ENCODE data around the gene ABCB11.

Gene ABCB11

DNA sequence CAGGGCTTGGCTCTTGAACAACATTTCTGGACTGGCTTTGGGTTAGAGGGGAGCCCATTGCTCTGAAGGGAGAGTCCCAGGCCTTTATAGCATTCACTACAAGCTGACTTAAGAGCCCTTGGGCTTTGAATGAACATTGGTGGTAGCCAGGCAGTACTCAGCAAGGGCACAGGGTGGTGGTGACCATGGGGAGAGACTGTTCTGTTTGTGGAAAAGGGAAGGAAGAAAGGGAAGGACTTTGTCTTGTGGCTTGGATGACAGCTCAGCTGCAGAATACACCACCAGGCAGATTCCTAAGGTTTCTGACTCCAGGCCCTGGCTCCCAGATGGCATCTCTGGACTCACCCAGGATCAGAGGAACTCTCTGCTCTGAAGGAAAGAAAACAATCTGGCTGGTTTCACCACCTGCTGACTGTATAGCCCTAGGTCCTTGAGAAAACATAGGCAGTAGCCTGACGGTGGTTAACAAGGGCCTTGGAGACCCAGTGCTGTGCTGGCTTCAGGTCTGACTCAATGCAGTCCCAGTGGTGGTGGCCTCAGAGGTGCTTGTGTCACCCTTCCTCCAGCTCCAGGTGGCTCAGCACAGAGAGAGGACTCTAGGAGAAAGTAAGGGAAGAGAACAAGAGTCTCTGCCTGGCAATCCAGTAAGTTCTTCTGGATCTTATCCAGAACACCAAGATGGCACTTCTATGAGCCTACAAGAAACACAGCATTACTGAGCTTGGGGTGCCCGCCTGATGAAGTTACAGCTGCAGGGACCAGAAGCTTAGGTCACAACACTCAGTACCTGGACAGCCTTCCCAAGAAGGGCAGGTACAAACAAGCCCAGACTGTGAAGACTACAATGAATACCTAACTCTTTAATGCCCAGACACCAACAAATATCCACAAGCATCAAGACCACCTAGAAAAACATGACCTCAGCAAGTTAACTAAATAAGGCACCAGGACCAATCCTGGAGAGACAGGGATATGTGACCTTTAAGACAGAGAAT, 16.4 kb upstream of the ABCB11 start:
- no peak for DNase-seq
- intact Hi-C loops (cut with DNase I; ENCODE audit: low total_unique reads) = no loop called here
- H3K4me1 ChIP-seq = no peaks in the 10 kb centered on the region
- H3K27ac ChIP-seq = no peak overlapping the region
- TF ChIP-seq, protein P1, sequence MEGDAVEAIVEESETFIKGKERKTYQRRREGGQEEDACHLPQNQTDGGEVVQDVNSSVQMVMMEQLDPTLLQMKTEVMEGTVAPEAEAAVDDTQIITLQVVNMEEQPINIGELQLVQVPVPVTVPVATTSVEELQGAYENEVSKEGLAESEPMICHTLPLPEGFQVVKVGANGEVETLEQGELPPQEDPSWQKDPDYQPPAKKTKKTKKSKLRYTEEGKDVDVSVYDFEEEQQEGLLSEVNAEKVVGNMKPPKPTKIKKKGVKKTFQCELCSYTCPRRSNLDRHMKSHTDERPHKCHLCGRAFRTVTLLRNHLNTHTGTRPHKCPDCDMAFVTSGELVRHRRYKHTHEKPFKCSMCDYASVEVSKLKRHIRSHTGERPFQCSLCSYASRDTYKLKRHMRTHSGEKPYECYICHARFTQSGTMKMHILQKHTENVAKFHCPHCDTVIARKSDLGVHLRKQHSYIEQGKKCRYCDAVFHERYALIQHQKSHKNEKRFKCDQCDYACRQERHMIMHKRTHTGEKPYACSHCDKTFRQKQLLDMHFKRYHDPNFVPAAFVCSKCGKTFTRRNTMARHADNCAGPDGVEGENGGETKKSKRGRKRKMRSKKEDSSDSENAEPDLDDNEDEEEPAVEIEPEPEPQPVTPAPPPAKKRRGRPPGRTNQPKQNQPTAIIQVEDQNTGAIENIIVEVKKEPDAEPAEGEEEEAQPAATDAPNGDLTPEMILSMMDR (IDR thresholded peaks at IDR 0.05) = no peak
- H3K36me3 ChIP-seq = no peaks in the 10 kb centered on the region
- no peak overlapping the region for H3K4me3 ChIP-seq
- no peaks in the 10 kb centered on the region for H3K9me3 ChIP-seq
- H3K27me3 ChIP-seq = no peaks in the 10 kb centered on the region

DNA sequence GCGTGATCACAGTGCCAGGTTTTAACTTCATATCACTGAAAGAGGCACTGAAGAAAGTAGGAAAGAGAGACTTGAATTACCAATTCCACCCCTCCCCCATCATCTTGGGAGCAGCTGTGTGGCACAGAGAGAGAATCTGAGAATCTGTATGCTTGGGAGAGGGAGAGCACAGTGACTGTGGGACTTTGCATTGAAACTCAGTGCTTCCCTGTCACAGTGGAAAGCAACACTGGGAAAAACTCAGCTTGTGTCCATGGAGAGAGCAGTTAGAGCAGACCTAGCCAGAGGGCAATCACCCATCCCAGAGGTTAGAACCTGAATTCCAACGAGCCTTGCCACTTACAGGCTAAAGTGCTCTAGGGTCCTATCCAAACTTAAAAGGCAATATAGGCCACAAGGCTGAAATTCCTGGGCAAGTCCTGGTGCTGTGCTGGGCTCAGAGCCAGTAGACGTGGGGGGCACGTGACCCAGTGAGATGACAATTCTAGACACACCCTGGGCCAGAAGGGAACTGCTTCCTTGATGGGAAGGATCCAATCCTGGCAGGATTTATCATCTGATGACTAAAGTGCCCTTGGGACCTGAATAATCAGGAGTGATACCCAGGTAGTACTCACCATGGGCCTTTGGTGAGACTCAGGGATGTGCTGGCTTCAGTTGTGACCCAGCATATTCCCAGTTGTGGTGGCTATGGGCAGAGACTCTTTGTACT, 15.5 kb upstream of the ABCB11 start:
- H3K9me3 ChIP-seq = no peaks in the 10 kb centered on the region
- H3K27me3 ChIP-seq = no peaks in the 10 kb centered on the region
- no peaks in the 10 kb centered on the region for H3K4me1 ChIP-seq
- DNase-seq = no peak
- no peak overlapping the region for H3K27ac ChIP-seq
- intact Hi-C loops (cut with DNase I; ENCODE audit: low total_unique reads) = no loop called here
- TF ChIP-seq, protein P1 (IDR thresholded peaks at IDR 0.05) = no peak
- H3K36me3 ChIP-seq = no peaks in the 10 kb centered on the region
- H3K4me3 ChIP-seq = no peak overlapping the region

DNA sequence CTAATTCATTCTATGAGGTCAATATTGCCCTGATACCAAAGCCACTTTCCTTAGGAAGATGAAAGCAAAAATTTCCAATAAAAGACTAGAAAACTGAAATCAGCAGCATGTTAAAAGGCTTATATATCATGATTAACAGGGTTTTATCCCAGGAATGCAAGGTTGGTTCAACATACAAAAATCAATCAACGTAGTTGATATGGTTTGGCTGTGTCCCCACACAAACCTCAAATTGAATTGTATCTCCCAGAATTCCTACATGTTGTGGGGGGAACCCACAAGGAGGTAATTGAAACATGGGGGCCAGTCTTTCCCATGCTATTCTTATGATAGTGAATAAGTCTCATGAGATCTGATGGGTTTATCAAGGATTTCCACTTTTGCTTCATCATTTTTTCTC, 11.7 kb upstream of the ABCB11 start:
- TF ChIP-seq, protein P1 (IDR thresholded peaks at IDR 0.05) = no peak
- H3K4me3 ChIP-seq = no peak overlapping the region
- intact Hi-C loops (cut with DNase I; ENCODE audit: low total_unique reads) = no loop called here
- no peak for DNase-seq
- H3K27ac ChIP-seq = no peak overlapping the region
- no peaks in the 10 kb centered on the region for H3K4me1 ChIP-seq
- H3K36me3 ChIP-seq = no peaks in the 10 kb centered on the region
- H3K9me3 ChIP-seq = no peaks in the 10 kb centered on the region
- no peaks in the 10 kb centered on the region for H3K27me3 ChIP-seq

DNA sequence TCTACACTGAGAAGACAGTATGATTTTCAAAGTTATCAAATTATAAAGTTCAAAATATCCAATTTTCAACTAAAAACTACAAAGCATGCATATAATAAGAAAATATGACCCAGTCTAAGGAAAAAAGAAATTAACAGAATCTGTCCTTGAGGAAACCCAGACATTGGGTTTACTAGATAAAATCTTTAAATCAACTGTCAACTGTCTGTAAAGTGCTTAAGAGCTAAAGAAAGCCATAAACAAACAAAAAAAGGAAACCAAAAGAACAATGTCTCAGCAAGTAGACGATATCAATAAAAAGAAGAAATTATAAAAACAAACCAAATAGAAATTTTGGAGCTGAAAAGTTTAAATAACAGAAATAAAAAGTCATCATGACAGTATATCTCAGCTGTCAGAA, 10.5 kb upstream of the ABCB11 start:
- no peaks in the 10 kb centered on the region for H3K4me1 ChIP-seq
- H3K36me3 ChIP-seq = no peaks in the 10 kb centered on the region
- no peaks in the 10 kb centered on the region for H3K9me3 ChIP-seq
- H3K27me3 ChIP-seq = no peaks in the 10 kb centered on the region
- H3K27ac ChIP-seq = no peak overlapping the region
- no peak overlapping the region for H3K4me3 ChIP-seq
- DNase-seq = no peak
- intact Hi-C loops (cut with DNase I; ENCODE audit: low total_unique reads) = no loop called here
- TF ChIP-seq, protein P1 (IDR thresholded peaks at IDR 0.05) = no peak

DNA sequence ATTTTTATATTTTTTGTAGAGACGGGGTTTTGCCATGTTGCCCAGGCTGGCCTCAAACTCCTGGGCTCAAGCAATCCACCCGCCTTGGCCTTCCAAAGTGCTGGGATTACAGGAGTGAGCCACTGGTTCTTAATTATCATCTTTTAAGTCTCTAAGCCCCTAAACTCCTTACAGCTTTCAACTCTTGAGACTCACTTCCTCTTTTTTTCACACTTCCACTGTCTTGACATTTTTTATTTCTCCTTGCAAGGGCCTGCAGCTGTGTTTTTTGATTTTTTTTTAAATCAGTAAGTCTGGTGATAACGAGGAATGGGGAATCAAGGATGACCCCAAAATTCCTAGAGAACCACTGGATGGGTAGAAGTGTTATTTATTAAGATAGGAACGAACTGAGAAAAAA, 8.6 kb upstream of the ABCB11 start:
- intact Hi-C loops (cut with DNase I; ENCODE audit: low total_unique reads) = no loop called here
- Histone ChIP-seq H3K9me3 (no peaks in the 10 kb centered on the region), H3K4me1 (no peaks in the 10 kb centered on the region), H3K4me3 (no peak overlapping the region), H3K36me3 (no peaks in the 10 kb centered on the region), H3K27me3 (no peaks in the 10 kb centered on the region), H3K27ac (no peak overlapping the region)
- TF ChIP-seq, protein P1 (IDR thresholded peaks at IDR 0.05) = no peak
- DNase-seq = no peak

Measured in tibial artery (tissue), 4 donors.